Loucy (cell line): ENCODE results near the gene ATP9A.

ENCODE experiments used
- EZH2phosphoT487 ChIP-seq: fragments of 200-600 bp; IDR thresholded peaks from 2 replicates; pipeline ENCODE4 v1.6.1; 2018; ENCODE audit warnings: antibody characterized with exemption, mild to moderate bottlenecking, moderate library complexity, borderline replicate concordance
- TF ChIP-seq, protein P1 (sequence below): fragments of 200-600 bp; sonication (generic); conservative IDR thresholded peaks from 2 replicates; pipeline ENCODE4 v1.5.1; 2014; ENCODE audit warnings: mild to moderate bottlenecking, antibody characterized with exemption, low read length

DNA sequence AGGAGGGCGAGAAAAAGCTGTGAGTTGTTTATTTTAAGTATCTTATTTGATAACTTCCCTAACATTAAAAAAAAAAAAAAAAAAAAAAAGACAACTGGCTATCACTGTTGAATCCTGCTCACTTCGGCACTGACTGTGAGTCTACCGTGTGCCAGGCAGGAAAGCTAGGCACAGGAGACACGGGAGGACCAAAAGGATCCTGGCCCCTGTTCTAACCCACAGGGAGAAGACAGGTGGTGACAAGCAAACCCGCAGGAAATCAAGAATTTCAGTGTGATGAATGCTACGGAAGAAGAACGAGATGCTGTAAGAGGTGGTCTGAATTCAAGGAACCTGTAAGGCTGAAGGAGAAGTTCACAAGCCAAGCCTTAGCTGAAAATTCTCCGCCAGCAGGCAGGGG, 130.9 kb downstream of the ATP9A start:
- TF ChIP-seq EZH2phosphoT487: no peak
- TF ChIP-seq, protein P1, sequence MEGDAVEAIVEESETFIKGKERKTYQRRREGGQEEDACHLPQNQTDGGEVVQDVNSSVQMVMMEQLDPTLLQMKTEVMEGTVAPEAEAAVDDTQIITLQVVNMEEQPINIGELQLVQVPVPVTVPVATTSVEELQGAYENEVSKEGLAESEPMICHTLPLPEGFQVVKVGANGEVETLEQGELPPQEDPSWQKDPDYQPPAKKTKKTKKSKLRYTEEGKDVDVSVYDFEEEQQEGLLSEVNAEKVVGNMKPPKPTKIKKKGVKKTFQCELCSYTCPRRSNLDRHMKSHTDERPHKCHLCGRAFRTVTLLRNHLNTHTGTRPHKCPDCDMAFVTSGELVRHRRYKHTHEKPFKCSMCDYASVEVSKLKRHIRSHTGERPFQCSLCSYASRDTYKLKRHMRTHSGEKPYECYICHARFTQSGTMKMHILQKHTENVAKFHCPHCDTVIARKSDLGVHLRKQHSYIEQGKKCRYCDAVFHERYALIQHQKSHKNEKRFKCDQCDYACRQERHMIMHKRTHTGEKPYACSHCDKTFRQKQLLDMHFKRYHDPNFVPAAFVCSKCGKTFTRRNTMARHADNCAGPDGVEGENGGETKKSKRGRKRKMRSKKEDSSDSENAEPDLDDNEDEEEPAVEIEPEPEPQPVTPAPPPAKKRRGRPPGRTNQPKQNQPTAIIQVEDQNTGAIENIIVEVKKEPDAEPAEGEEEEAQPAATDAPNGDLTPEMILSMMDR: no peak
